ENCODE measurements around the gene PRKCE. TPM values are rescaled to one million over a fixed set of nuclear protein-coding genes. Genes with fewer than 3 reads are reported as not detected.

The PRKCE gene
- total and polyA plus RNA-seq, 2 donors (not counting 3 experiments of a cell fraction or from before 2014, with no cell fraction given) = 27.9 to 33.9 TPM

DNA sequence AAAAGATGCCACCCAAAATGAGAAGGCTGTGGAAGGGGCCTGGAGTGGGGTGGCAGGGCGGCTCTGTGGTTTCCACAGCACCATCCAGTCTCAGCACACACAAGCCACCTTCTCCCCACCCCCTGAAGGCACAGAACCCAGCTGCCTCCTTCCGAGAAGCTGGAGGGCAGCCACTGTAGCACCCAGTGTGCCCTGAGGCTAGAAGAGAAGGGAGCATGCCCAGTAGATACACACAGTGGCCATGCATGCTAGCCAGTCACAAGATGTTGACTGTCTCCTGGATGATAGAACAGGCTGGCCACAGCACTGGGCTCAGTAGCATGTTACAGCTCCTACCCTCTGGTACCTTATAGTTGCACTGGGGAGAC, 496.9 kb downstream of the PRKCE start:
- POLR2A ChIA-PET = no interaction called here
- H3K36me3 ChIP-seq (ENCODE audit: control insufficient read depth in 2 of 2, extremely low read depth in 1 of 2, insufficient read depth in 2 of 2, low read length in 2 of 2) = peaks cover 3 to 19% of the 10 kb centered on the region in 2 experiments
- TF ChIP-seq POLR2AphosphoS5 (IDR thresholded peaks at IDR 0.05; ENCODE audit: insufficient read depth, low read depth, low read length) (no peak), EZH2 (IDR thresholded peaks at IDR 0.05; ENCODE audit: borderline replicate concordance, low read depth, low read length, severe bottlenecking) (no peak), JUN (IDR thresholded peaks at IDR 0.05; ENCODE audit: borderline replicate concordance, insufficient read depth, insufficient read length, low read depth) (no peak), POLR2A (IDR thresholded peaks at IDR 0.05; ENCODE audit: low read depth, low read length) (no peak), MYC (IDR thresholded peaks at IDR 0.05; ENCODE audit: low read depth, low read length) (no peak), FOS (IDR thresholded peaks at IDR 0.05; ENCODE audit: borderline replicate concordance, insufficient read depth, low read length) (no peak), GATA2 (IDR thresholded peaks at IDR 0.05; ENCODE audit: insufficient read depth, insufficient read length, low read depth, low read length) (no peak)
- TF ChIP-seq, protein P1, sequence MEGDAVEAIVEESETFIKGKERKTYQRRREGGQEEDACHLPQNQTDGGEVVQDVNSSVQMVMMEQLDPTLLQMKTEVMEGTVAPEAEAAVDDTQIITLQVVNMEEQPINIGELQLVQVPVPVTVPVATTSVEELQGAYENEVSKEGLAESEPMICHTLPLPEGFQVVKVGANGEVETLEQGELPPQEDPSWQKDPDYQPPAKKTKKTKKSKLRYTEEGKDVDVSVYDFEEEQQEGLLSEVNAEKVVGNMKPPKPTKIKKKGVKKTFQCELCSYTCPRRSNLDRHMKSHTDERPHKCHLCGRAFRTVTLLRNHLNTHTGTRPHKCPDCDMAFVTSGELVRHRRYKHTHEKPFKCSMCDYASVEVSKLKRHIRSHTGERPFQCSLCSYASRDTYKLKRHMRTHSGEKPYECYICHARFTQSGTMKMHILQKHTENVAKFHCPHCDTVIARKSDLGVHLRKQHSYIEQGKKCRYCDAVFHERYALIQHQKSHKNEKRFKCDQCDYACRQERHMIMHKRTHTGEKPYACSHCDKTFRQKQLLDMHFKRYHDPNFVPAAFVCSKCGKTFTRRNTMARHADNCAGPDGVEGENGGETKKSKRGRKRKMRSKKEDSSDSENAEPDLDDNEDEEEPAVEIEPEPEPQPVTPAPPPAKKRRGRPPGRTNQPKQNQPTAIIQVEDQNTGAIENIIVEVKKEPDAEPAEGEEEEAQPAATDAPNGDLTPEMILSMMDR (IDR thresholded peaks at IDR 0.05; ENCODE audit: extremely low read depth in 1 of 2, insufficient read depth in 1 of 2, low read depth in 1 of 2, low read length in 2 of 2) = no peak
- TF ChIP-seq, protein P2, sequence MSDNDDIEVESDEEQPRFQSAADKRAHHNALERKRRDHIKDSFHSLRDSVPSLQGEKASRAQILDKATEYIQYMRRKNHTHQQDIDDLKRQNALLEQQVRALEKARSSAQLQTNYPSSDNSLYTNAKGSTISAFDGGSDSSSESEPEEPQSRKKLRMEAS (IDR thresholded peaks at IDR 0.05; ENCODE audit: insufficient read depth, insufficient read length) = no peak
- no peak overlapping the region for H3K4me2 ChIP-seq (ENCODE audit: insufficient read depth, low read length)
- H3K9me1 ChIP-seq (replicated peaks; ENCODE audit: control insufficient read depth, extremely low read depth, insufficient read depth, low read length) = no peaks in the 10 kb centered on the region
- dilution Hi-C loops (cut with MboI; ENCODE audit: extremely low pct_ligation_motif_present, low sequenced_read_pairs) (no loop called here), intact Hi-C loops (cut with micrococcal nuclease) (no loop called here)
- DNase-seq (ENCODE audit: low read depth, low spot score) (no peak), FAIRE-seq (no peak)
- H3K27ac ChIP-seq (ENCODE audit: insufficient read depth, low read depth, low read length) = no peak overlapping the region
- CTCF ChIA-PET = no interaction called here
- H3K9me3 ChIP-seq (replicated peaks; ENCODE audit: control insufficient read depth, insufficient read depth, low read length) = no peaks in the 10 kb centered on the region
- no TSS peak for BruUV-seq (replicated peaks)
- no peaks in the 10 kb centered on the region for H4K20me1 ChIP-seq (replicated peaks; ENCODE audit: control insufficient read depth, extremely low read depth, insufficient read depth, low read length)
- H3K4me3 ChIP-seq (replicated peaks in 1 of 3; ENCODE audit: insufficient read depth in 1 of 3, low read depth in 1 of 3, low read length in 3 of 3) = no peak overlapping the region
- H3K79me2 ChIP-seq (ENCODE audit: control insufficient read depth, insufficient read depth, low read length) = no peaks in the 10 kb centered on the region
- no peaks in the 10 kb centered on the region for H3K27me3 ChIP-seq (ENCODE audit: control insufficient read depth in 2 of 2, insufficient read depth in 2 of 2, low read length in 2 of 2)
- H2AFZ ChIP-seq (ENCODE audit: low read depth, low read length) = no peak overlapping the region
- no peak overlapping the region for H3K9ac ChIP-seq (replicated peaks; ENCODE audit: extremely low read depth, insufficient read depth, low read length)
- H3K4me1 ChIP-seq (ENCODE audit: control insufficient read depth, extremely low read depth, insufficient read depth, low read length) = peaks cover 8% of the 10 kb centered on the region
